HG02588 (cell line): ENCODE results near the gene ANKRD10.

Experiments used
- ATAC-seq: cut with Tn5 transposase; IDR thresholded peaks from one replicate; pipeline ENCODE4 v1.9.1; 2021; ENCODE audit warnings: mild to moderate bottlenecking, moderate library complexity; ENCODE audit not compliant: unreplicated experiment

Gene ANKRD10

GRCh38 chr13:110886870-110887596 lies 27.8 kb downstream of the ANKRD10 start:
- ATAC-seq, result no peak

GRCh38 chr13:110885966-110886869 lies 28.7 kb downstream of the ANKRD10 start:
- ATAC-seq, result no peak

- no peak for ATAC-seq
Measured at GRCh38 chr13:110885516-110885915, 29.4 kb downstream of the ANKRD10 start.

- ATAC-seq, result no peak
Measured at GRCh38 chr13:110884517-110884916, 30.4 kb downstream of the ANKRD10 start.

- ATAC-seq, result no peak
Measured at GRCh38 chr13:110883542-110883941, 31.3 kb downstream of the ANKRD10 start.

GRCh38 chr13:110882972-110883371 lies 31.9 kb downstream of the ANKRD10 start:
- no peak for ATAC-seq

GRCh38 chr13:110881839-110882627 lies 32.8 kb downstream of the ANKRD10 start:
- ATAC-seq, result no peak

GRCh38 chr13:110880627-110881026 lies 34.2 kb downstream of the ANKRD10 start:
- ATAC-seq, result no peak

GRCh38 chr13:110879482-110879881 lies 35.4 kb downstream of the ANKRD10 start:
- no peak for ATAC-seq

GRCh38 chr13:110877737-110878258 lies 37.1 kb downstream of the ANKRD10 start:
- ATAC-seq, result no peak

- no peak for ATAC-seq
Measured at GRCh38 chr13:110876609-110877008, 38.3 kb downstream of the ANKRD10 start.

- no peak for ATAC-seq
Measured at GRCh38 chr13:110875241-110875640, 39.6 kb downstream of the ANKRD10 start.

GRCh38 chr13:110874508-110874960 lies 40.3 kb downstream of the ANKRD10 start:
- ATAC-seq, result no peak

GRCh38 chr13:110873639-110874507 lies 41.0 kb downstream of the ANKRD10 start:
- no peak for ATAC-seq

- ATAC-seq, result no peak
Measured at GRCh38 chr13:110872768-110873638, 41.9 kb downstream of the ANKRD10 start.

GRCh38 chr13:110872034-110872767 lies 42.7 kb downstream of the ANKRD10 start:
- no peak for ATAC-seq

GRCh38 chr13:110869805-110870706 lies 44.8 kb downstream of the ANKRD10 start:
- ATAC-seq, result no peak
